Transverse colon (tissue), 4 donors: ENCODE results near the gene SACM1L.

Experiments used
- POLR2A ChIP-seq: fragments of 450-650 bp; IDR thresholded peaks from one replicate; pipeline ENCODE4 v1.6.1; 2016; ENCODE audit warnings: antibody characterized with exemption, mild to moderate bottlenecking, moderate library complexity
- POLR2AphosphoS5 ChIP-seq, 3 donors: sonication (generic); formaldehyde crosslinking; IDR thresholded peaks; one replicate each; pipeline ENCODE4 v1.6.1; 2016; ENCODE audit warnings: antibody characterized with exemption in 3 of 3
- TF ChIP-seq, protein P1 (sequence below), 5 experiments: fragments of 200-600 bp in 3 of 5; fragments of 450-650 bp in 2 of 5; sonication (generic) in 3 of 5; IDR thresholded peaks; 1 replicate in 2 of 5; 2 replicates in 3 of 5; pipeline ENCODE4 v1.5.1; 2016 to 2017; ENCODE audit warnings: antibody characterized with exemption in 5 of 5, inconsistent platforms in 3 of 5, mild to moderate bottlenecking in 2 of 5, moderate library complexity in 1 of 5

DNA sequence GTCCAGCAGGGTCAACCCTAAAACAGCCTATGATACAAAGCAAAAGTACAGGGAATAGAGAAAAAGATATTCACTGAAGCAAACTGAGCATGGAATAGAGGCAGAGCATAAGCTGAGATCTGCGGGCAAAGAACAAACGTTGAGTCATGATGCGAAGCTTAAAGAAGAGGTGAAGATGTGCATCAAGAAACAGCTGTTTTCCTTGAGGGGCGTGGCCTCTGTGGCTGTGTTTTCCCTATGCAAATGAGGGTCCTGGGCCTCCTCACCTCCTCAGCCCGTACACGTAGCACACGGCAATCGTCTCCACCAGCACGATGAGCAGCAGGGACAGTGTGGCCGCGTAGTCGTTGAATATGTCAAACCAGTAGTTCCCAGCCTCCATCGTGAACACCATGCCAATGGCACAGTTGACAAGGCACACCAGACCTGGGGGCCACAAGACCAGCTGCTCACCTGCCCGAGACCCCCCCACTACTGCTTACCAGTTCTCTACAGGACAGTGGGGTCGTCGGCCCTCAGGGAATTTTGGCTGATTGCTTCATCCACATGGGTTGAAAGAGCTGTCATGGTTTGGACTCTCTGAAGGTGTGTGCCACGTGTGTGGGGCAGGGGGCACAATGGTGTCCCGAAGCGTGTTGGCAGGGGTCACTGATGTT is 73.6 kb downstream of the SACM1L start:
- TF ChIP-seq, protein P1, sequence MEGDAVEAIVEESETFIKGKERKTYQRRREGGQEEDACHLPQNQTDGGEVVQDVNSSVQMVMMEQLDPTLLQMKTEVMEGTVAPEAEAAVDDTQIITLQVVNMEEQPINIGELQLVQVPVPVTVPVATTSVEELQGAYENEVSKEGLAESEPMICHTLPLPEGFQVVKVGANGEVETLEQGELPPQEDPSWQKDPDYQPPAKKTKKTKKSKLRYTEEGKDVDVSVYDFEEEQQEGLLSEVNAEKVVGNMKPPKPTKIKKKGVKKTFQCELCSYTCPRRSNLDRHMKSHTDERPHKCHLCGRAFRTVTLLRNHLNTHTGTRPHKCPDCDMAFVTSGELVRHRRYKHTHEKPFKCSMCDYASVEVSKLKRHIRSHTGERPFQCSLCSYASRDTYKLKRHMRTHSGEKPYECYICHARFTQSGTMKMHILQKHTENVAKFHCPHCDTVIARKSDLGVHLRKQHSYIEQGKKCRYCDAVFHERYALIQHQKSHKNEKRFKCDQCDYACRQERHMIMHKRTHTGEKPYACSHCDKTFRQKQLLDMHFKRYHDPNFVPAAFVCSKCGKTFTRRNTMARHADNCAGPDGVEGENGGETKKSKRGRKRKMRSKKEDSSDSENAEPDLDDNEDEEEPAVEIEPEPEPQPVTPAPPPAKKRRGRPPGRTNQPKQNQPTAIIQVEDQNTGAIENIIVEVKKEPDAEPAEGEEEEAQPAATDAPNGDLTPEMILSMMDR (IDR thresholded peaks at IDR 0.05) = no peak
- TF ChIP-seq POLR2AphosphoS5 (IDR thresholded peaks at IDR 0.05) (no peak), POLR2A (no peak)
